Measurements from ENCODE around the gene ACAA2. TPM values are rescaled to one million over a fixed set of nuclear protein-coding genes. Genes with fewer than 3 reads are reported as not detected.
"Not testable (repeated sequence)": the region's sequence is repeated elsewhere in the genome, so short reads cannot be mapped to it uniquely, and the experiment has no call there.

The ACAA2 gene
- total RNA-seq, 2 donors from 2014 or later: 42.8 to 44.8 TPM

DNA sequence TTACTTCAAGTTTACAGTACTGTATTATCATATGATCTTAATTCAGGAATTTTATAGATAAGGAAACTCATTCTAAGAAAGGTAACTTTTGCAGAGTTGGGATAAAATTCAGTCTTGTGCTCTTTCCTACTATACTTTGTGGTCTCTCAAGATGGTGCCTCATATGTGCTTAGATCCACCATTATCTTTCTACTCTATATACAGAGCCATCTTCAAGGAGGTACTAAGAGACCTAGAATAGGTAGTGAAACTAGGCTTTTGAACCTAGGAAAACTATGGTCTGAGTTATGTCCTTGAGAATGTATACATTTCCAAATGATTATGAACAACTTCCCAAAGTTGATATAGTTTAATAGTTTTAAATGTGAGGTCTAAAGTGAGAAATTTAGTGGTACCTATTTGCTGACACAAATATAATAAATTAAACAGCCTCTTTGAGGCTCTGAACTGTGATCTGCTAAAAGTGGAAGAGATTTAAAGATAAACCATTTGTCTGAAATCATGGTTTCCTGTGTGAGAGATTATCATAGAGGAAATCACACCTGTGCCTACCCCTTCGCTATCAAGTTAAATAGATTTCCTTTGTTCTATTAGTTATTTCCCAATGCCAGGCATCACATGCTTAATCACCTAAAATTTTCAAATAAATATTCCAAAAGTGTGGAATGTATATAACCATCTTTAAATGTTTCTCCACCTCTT lies 27.2 kb downstream of the ACAA2 start:
- 82 to 84% methylated on average over 1 of the region's 1 CpG for WGBS, 2 donors
- Histone ChIP-seq H3K27ac (no peak overlapping the region), H3K9me3 (no peaks in the 10 kb centered on the region), H3K4me3 (no peak overlapping the region), H3K4me1 (peaks cover 14% of the 10 kb centered on the region), H3K27me3 (no peaks in the 10 kb centered on the region), H3K36me3 (replicated peaks in 1 of 2; ENCODE audit: insufficient read depth in 1 of 2, low read depth in 2 of 2) (peaks cover 0 to 9% of the 10 kb centered on the region in 2 donors)
- DNase-seq (no peak), ATAC-seq (no peak)
- intact Hi-C loops (cut with DNase I): no loop called here
- TF ChIP-seq POLR2A (IDR thresholded peaks at IDR 0.05) (no peak), CTCF (IDR thresholded peaks at IDR 0.05) (no peak)

- Histone ChIP-seq H3K4me1 (peaks cover 14% of the 10 kb centered on the region), H3K9me3 (no peaks in the 10 kb centered on the region), H3K27ac (no peak overlapping the region), H3K36me3 (replicated peaks in 1 of 2; ENCODE audit: insufficient read depth in 1 of 2, low read depth in 2 of 2) (peaks cover 0 to 5% of the 10 kb centered on the region in 2 donors), H3K27me3 (no peaks in the 10 kb centered on the region), H3K4me3 (no peak overlapping the region)
- 53 to 70% methylated on average over 1 of the region's 1 CpG for WGBS, 2 donors
- no peak for DNase-seq
- ATAC-seq: no peak
- no peak for TF ChIP-seq CTCF (IDR thresholded peaks at IDR 0.05)
- no peak for TF ChIP-seq POLR2A (IDR thresholded peaks at IDR 0.05)
- intact Hi-C loops (cut with DNase I): no loop called here
Observed at GRCh38 chr18:49784427-49785185, 28.7 kb downstream of the ACAA2 start.

- intact Hi-C loops (cut with DNase I); H3K27ac ChIP-seq; H3K36me3 ChIP-seq (replicated peaks in 1 of 2; ENCODE audit: insufficient read depth in 1 of 2, low read depth in 2 of 2): not testable (repeated sequence)
Observed at GRCh38 chr18:49783631-49784030, 29.7 kb downstream of the ACAA2 start.

DNA sequence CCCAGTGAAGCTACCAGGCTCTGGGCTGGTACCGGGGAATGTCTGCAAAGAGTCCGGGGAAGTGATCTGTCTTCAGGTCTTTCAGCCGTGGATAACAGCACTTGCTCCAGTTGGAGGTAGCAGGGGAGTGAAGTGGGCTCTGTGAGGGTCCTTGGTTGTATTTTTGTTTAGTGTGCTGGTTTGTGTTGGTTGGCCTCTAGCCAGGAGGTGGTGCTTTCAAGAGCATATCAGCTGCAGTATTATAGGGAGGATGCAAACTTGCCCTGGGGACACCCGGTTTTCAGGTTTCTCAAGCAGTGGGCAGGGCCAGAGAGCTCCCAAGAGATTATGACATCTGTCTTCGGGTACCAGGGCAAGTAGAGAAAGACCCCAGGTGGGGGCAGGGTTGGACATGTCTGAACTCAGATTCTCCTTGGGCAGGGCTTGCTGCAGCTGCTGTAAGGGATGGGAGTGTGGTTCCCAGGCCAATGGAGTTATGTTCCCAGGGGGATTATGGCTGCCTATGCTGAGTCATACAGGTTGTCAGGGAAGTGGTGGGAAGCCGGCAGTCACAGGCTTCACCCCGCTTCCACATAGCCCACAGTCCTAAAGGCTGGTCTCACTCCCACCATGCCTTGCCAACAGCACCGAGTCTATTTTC lies 34.4 kb downstream of the ACAA2 start:
- intact Hi-C loops (cut with DNase I): no loop called here
- H3K4me3 ChIP-seq: no peak overlapping the region
- no peak for TF ChIP-seq POLR2A (IDR thresholded peaks at IDR 0.05)
- no peak for TF ChIP-seq CTCF (IDR thresholded peaks at IDR 0.05)
- WGBS, 2 donors: 88 to 94% methylated on average over 8 of the region's 8 CpGs
- no peaks in the 10 kb centered on the region for H3K9me3 ChIP-seq
- no peak overlapping the region for H3K27ac ChIP-seq
- ATAC-seq: no peak
- no peaks in the 10 kb centered on the region for H3K27me3 ChIP-seq
- DNase-seq: no peak
- H3K36me3 ChIP-seq (replicated peaks in 1 of 2; ENCODE audit: insufficient read depth in 1 of 2, low read depth in 2 of 2): peaks cover 0 to 3% of the 10 kb centered on the region in 2 donors
- no peaks in the 10 kb centered on the region for H3K4me1 ChIP-seq

More at GRCh38 chr18:49783631-49784030, 29.7 kb downstream of the ACAA2 start:
- not testable (repeated sequence) for H3K27me3 ChIP-seq, ATAC-seq, H3K4me1 ChIP-seq, H3K9me3 ChIP-seq, DNase-seq, H3K4me3 ChIP-seq
- 97 to 100% methylated on average over 3 of the region's 3 CpGs for WGBS, 2 donors

- DNase-seq: no peak
- ATAC-seq: no peak
- Histone ChIP-seq H3K9me3 (no peaks in the 10 kb centered on the region), H3K27me3 (no peaks in the 10 kb centered on the region), H3K4me3 (no peak overlapping the region), H3K36me3 (replicated peaks in 1 of 2; ENCODE audit: insufficient read depth in 1 of 2, low read depth in 2 of 2) (no peaks in the 10 kb centered on the region), H3K4me1 (no peaks in the 10 kb centered on the region), H3K27ac (no peak overlapping the region)
- 73 to 81% methylated on average over 1 of the region's 1 CpG for WGBS, 2 donors
- TF ChIP-seq CTCF (IDR thresholded peaks at IDR 0.05) (no peak), POLR2A (IDR thresholded peaks at IDR 0.05) (no peak)
- intact Hi-C loops (cut with DNase I): no loop called here
Observed at GRCh38 chr18:49769047-49769728, 44.1 kb downstream of the ACAA2 start.
